GM19438 (cell line): ENCODE results near the gene NOL3.

Source experiments
- ATAC-seq: cut with Tn5 transposase; IDR thresholded peaks from one replicate; pipeline ENCODE4 v1.9.1; 2021; ENCODE audit warnings: low read depth; ENCODE audit not compliant: unreplicated experiment

The NOL3 gene

GRCh38 chr16:67202426-67202825 is 32.1 kb downstream of the NOL3 start:
- no peak for ATAC-seq

DNA sequence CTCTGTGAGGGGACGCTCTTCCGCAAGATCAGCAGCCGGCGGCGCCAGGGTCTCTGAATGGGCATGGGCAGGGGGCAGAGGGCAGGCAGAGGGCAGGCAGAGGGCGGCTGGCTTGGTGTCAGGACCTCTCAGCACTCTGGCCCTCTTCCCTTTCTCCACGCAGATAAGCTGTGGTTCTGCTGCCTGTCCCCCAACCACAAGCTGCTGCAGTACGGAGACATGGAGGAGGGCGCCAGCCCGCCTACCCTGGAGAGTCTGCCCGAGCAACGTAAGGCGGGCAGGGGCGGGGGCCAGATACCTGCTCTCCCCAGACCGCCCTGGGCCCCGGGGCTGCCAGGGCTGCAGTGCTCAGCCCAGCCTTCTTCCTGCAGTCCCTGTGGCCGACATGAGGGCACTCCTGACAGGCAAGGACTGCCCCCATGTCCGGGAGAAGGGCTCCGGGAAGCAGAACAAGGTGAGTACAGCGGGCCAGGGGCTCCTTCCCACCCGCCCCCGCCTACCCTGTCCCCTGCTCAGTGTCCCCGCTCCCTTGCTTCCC is 32.7 kb downstream of the NOL3 start:
- ATAC-seq, result no peak

- no peak for ATAC-seq
Measured at GRCh38 chr16:67204076-67204475, 33.7 kb downstream of the NOL3 start.

- no peak for ATAC-seq
Measured at GRCh38 chr16:67206129-67206837, 35.9 kb downstream of the NOL3 start.

DNA sequence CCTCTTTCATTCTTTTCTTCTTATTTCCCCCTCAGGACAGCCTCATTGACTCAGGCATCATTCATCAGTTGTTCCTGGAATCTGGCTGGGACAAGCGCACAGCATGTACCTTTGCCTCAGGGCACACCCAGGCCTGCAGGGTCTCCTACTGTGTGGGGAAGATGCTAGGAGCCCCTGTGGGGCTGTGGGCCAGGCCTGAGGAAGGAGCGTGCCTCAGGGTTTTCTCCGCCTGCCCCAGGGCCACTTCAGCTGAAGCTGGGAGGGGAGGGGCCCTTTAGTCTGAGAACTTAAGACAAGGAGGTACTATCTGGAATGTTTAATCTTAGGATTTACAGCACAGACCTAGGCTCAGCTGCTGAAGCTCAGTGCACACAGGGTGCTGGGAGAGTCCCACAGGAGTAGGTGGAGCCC is 36.5 kb downstream of the NOL3 start:
- no peak for ATAC-seq

DNA sequence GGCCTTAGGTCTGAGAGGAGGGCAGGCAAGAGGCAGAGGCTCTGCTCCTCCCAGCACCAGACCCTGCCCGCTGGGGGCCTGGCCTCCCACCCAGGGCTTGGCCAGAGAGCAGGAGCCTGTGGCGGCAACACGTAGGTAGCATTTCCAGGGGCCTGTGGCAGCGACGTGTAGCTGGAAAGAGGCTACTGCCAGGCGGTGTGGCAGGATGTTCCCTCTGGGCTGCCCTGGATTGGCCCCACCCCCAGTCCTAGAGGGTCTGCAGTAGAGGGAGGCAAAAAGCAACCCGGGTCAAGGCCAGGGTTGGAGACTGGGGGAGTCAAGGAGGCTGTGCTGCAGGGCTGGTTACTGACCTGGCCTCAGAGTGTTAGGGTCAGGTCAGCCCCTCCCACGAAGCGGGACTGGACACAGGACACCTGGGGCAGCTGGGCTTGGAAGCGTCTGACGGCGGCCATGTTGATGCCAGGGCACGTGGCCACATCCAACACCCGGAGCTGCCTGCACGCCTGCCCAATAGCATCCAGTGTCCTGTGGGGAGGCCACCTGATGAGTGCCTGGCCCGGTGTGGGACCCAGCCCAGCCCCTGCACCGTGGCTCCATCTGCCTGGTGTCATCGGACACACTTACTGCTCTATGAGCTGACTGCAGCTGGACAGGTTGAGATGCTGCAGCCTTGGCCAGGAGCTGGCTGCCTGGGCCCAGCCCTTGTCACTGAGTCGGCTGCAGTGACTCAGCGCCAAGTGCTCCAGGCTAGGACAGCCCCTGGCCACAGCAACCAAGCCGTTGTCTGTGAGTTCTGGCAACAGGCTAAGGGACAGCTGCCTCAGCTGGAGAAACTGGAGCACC is 37.1 kb downstream of the NOL3 start:
- no peak for ATAC-seq

- no peak for ATAC-seq
Measured at GRCh38 chr16:67208154-67208896, 38.0 kb downstream of the NOL3 start.

DNA sequence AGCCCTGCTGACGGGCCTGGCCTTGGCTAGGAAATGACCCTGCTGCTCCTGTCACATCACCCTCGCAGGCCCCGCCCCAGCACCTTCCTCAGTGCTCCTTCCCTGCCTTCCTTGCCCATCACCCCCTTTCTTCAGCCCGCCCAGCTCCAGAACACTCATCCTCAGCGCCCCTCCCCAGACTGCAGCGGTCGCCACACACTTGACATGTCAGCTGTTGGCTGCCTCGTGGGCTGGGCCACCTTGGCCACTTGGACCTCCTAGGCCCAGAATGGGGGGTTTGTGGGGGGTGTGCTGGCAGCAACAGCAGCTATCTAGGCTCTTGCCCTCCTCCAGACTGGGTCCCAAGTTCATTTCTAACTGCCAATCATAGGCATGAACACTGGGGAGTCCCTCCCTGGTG is 39.2 kb downstream of the NOL3 start:
- no peak for ATAC-seq

- no peak for ATAC-seq
Measured at GRCh38 chr16:67210069-67210937, 40.0 kb downstream of the NOL3 start.

DNA sequence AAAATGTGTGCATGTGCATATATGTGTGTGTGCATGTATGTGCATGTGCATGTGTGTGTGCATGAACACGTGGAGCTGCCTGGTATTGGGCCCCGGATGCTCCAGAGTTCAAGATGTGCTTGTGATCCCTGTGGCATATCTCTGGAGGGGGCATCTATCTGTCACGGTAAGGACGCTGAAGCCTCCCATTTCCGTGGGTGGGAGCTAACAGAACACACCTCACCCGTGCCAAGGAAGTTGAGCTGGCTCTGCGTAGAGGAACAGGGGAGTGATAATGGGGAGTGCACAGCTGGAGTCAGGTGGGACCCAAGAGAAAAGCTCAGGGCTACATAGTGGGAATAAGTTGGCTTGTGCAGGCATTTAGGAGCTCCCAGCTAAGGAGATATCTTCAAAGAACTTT is 41.3 kb downstream of the NOL3 start:
- no peak for ATAC-seq

DNA sequence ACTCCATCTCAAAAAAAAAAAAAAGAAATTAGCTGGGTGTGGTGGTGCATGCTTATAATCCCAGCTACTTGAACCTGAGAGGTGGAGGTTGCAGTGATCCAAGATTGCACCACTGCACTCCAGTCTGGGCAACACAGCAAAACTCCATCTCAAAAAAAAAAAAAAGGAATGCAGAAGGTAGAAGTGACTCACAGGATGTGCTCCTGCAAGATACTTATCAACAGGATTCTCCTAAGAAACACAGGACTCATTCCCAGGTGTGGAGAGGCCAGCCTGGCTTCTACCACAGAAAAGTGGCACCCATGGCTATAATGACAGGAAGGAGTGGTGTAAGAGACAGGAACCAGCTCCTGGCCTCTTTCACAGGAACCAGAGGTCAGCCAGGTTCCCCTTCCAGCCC is 42.4 kb downstream of the NOL3 start:
- ATAC-seq, result no peak

GRCh38 chr16:67213197-67214019 is 43.1 kb downstream of the NOL3 start:
- no peak for ATAC-seq

DNA sequence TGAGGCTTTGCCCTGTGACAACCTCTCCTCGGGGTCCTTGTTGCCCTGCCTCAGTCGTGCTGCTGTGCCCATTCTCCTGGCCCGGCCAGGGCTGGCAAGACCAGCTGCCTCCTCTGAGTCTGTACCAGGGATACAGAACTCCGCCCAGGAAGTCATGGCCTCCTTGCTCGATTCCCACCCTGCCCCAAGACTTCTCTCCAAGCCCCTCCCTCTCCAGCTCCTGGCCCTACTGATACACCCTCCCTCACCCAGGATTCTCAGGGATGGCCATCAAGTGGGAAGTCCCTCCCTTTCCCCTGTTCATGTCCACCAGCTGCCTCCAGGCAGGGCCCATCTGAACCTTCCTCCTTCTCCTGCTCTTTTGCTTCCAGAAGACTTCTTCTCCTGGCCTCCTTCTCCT is 45.4 kb downstream of the NOL3 start:
- ATAC-seq, result no peak

DNA sequence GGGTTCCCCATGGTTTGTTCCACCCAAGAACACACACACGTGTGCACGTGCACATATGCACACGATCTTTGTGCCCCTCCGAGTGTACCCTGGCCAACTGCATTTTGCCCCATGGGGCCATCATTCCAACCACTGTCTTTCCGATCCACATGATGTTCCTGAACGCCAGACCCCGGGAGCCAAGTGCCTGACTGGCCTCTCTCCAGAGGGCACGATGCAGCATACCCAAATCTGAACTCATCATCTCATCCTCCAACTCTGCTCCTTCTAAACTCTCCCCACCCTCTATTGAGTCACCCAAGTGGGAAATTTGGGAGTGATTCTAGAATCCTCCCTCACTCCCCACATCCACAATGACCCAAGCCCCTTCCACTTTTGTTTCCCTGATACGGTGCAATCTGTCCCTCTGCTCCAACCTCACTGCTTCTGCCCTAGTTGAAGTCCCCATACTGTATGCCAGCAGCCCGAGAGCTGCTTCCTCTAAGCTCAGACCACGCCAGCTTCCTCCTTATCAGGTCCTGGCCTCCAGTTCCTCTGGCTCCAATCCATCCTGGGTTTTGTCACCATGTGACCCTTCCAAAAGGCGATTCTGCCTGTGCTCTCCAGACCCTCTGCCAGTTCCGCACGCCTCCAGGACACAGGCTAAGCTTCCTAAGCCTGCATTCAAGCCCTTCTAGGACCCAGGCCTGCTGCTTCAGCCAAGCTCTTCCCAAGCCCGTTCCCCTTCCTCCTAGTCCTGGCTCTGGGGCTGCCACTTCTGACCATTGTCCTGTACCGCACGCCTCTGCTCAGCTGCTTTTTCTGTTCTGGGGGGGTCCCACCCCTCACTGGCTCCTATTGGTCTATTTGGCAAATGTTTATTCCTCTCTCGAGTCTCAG is 46.5 kb downstream of the NOL3 start:
- ATAC-seq, result no peak

- ATAC-seq, result no peak
Measured at GRCh38 chr16:67223992-67224391, 53.7 kb downstream of the NOL3 start.
